Osteoblast (primary cell): ENCODE data around the gene TCF4. TPM values are rescaled to one million over a fixed set of nuclear protein-coding genes. Genes with fewer than 3 reads are reported as not detected.

Experiments used
- DNase-seq: peaks from one replicate; pipeline ENCODE4 v3.0.0; 2011; ENCODE audit warnings: low spot score, mixed read lengths; ENCODE audit not compliant: insufficient read length; ENCODE audit errors: missing footprints
- H2AFZ ChIP-seq: 2 replicates; pipeline ENCODE4 v1.6.0; 2011; ENCODE audit warnings: mild to moderate bottlenecking, low read length
- H3K27ac ChIP-seq: 2 replicates; pipeline ENCODE4 v1.5.1; 2011; ENCODE audit warnings: mild to moderate bottlenecking, low read depth, low read length, moderate library complexity
- H3K27me3 ChIP-seq: 2 replicates; pipeline ENCODE4 v1.6.0; 2012; ENCODE audit warnings: mild to moderate bottlenecking, control low read depth, inconsistent platforms, low read length, moderate library complexity; ENCODE audit not compliant: insufficient read depth
- H3K36me3 ChIP-seq: 2 replicates; pipeline ENCODE4 v1.5.1; 2011; ENCODE audit warnings: mild to moderate bottlenecking, low read length, control low read depth, moderate library complexity; ENCODE audit not compliant: insufficient read depth
- H3K4me1 ChIP-seq: 2 replicates; pipeline ENCODE4 v1.5.1; 2011; ENCODE audit warnings: mild to moderate bottlenecking, low read length, control low read depth, moderate library complexity; ENCODE audit not compliant: insufficient read depth
- H3K4me2 ChIP-seq: 2 replicates; pipeline ENCODE4 v1.6.0; 2011; ENCODE audit warnings: mild to moderate bottlenecking, low read length; ENCODE audit not compliant: insufficient read depth
- H3K4me3 ChIP-seq: fragments of 200-600 bp; sonication (generic); 3 replicates; pipeline ENCODE4 v1.5.1; 2012; ENCODE audit warnings: mild to moderate bottlenecking, low read length, inconsistent platforms; ENCODE audit not compliant: insufficient read depth
- H3K79me2 ChIP-seq: 2 replicates; pipeline ENCODE4 v1.6.0; 2012; ENCODE audit warnings: mild to moderate bottlenecking, low read length, control low read depth, inconsistent platforms; ENCODE audit not compliant: insufficient read depth
- H3K9me3 ChIP-seq: 2 replicates; pipeline ENCODE4 v1.5.1; 2011; ENCODE audit warnings: low read depth, low read length, control low read depth
- H4K20me1 ChIP-seq: 2 replicates; pipeline ENCODE4 v1.6.0; 2012; ENCODE audit warnings: mild to moderate bottlenecking, low read length, control low read depth; ENCODE audit not compliant: insufficient read depth
- total RNA-seq: library from RNA; depleted of rRNA; stranded (reverse); fragments of >200 nt; gene quantifications from 2 replicates; pipeline ENCODE4 v1.2.3, GENCODE V29; 2012
- TF ChIP-seq, protein P1 (sequence below): IDR thresholded peaks from 2 replicates; pipeline ENCODE4 v1.5.1; 2011; ENCODE audit warnings: mild to moderate bottlenecking, low read depth, low read length, moderate library complexity; ENCODE audit errors: extremely low read depth

The TCF4 gene
- total RNA-seq, 1 donor, result 87.2 TPM

DNA sequence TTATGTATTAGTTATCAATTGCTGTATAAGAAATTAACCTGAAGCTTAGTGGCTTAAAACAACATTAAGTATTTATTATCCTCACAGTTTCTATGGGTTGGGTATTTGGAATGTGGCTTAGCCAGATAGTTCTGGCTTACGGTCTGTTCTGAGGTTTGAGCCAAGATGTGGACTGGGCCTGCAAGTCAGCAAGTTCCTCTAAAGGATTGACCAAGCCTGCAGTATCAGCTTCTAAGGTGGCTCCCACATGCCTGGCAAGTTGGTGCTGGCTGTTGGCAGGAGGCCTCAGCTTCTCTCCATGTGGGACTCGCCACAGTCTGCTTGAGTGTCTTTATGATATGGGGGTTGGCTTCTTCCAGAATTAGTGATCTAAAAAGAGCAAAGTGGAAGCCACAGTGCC lies 45.0 kb upstream of the TCF4 start:
- Histone ChIP-seq H2AFZ (peak overlapping the region; percentile 18), H3K27ac (no peak overlapping the region), H3K4me2 (no peak overlapping the region), H3K79me2 (no peaks in the 10 kb centered on the region), H3K4me3 (no peak overlapping the region), H3K27me3 (no peaks in the 10 kb centered on the region), H3K9me3 (no peaks in the 10 kb centered on the region), H3K4me1 (peaks cover 8% of the 10 kb centered on the region), H3K36me3 (no peaks in the 10 kb centered on the region), H4K20me1 (no peaks in the 10 kb centered on the region)
- TF ChIP-seq, protein P1, sequence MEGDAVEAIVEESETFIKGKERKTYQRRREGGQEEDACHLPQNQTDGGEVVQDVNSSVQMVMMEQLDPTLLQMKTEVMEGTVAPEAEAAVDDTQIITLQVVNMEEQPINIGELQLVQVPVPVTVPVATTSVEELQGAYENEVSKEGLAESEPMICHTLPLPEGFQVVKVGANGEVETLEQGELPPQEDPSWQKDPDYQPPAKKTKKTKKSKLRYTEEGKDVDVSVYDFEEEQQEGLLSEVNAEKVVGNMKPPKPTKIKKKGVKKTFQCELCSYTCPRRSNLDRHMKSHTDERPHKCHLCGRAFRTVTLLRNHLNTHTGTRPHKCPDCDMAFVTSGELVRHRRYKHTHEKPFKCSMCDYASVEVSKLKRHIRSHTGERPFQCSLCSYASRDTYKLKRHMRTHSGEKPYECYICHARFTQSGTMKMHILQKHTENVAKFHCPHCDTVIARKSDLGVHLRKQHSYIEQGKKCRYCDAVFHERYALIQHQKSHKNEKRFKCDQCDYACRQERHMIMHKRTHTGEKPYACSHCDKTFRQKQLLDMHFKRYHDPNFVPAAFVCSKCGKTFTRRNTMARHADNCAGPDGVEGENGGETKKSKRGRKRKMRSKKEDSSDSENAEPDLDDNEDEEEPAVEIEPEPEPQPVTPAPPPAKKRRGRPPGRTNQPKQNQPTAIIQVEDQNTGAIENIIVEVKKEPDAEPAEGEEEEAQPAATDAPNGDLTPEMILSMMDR, result no peak
- no peak for DNase-seq

GRCh38 chr18:55629133-55629532 lies 41.1 kb upstream of the TCF4 start:
- TF ChIP-seq, protein P1, result no peak
- Histone ChIP-seq H2AFZ (no peak overlapping the region), H3K27ac (no peak overlapping the region), H3K36me3 (no peaks in the 10 kb centered on the region), H4K20me1 (no peaks in the 10 kb centered on the region), H3K4me2 (no peak overlapping the region), H3K9me3 (no peaks in the 10 kb centered on the region), H3K27me3 (no peaks in the 10 kb centered on the region), H3K79me2 (no peaks in the 10 kb centered on the region), H3K4me3 (no peak overlapping the region), H3K4me1 (no peaks in the 10 kb centered on the region)
- no peak for DNase-seq

DNA sequence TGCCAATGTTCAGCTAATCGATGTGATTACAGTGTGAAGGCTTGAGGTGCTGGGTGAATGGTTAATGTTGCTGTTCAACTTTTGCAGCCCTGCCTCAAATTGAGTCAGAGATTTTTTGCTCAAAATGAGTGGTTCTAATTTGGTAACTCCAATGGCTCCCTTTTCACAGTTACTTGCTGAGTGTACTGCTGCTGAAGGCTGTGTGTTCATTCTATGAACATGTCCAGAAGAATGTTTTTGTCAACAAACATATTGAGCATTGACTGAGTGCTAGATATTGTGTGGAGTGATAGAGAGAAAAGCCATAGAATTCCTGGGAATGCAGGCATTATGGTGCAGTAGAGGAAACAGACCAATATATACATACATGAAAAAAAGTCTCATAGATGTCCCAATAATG lies 39.0 kb upstream of the TCF4 start:
- no peaks in the 10 kb centered on the region for H3K4me1 ChIP-seq
- no peaks in the 10 kb centered on the region for H3K9me3 ChIP-seq
- no peak overlapping the region for H3K4me3 ChIP-seq
- no peaks in the 10 kb centered on the region for H3K36me3 ChIP-seq
- no peaks in the 10 kb centered on the region for H4K20me1 ChIP-seq
- no peaks in the 10 kb centered on the region for H3K79me2 ChIP-seq
- no peak overlapping the region for H3K27ac ChIP-seq
- H3K4me2 ChIP-seq, result no peak overlapping the region
- H2AFZ ChIP-seq, result peak overlapping the region; percentile 48
- TF ChIP-seq, protein P1, result no peak
- H3K27me3 ChIP-seq, result no peaks in the 10 kb centered on the region
- DNase-seq, result peak; percentile 52

- TF ChIP-seq, protein P1, result no peak
- Histone ChIP-seq H3K27ac (no peak overlapping the region), H3K27me3 (no peaks in the 10 kb centered on the region), H3K36me3 (no peaks in the 10 kb centered on the region), H2AFZ (no peak overlapping the region), H3K79me2 (no peaks in the 10 kb centered on the region), H4K20me1 (no peaks in the 10 kb centered on the region), H3K4me2 (no peak overlapping the region), H3K9me3 (no peaks in the 10 kb centered on the region), H3K4me3 (no peak overlapping the region), H3K4me1 (no peaks in the 10 kb centered on the region)
- DNase-seq, result no peak
Observed at GRCh38 chr18:55625901-55626300, 37.9 kb upstream of the TCF4 start.
